COLO668 (cell line): ENCODE measurements around the gene FAU.

Experiments used
- DNase-seq: peaks from one replicate; lab custom pipeline; 2025; ENCODE audit not compliant: unreplicated experiment; lab: John Stamatoyannopoulos, UW

Gene FAU

DNA sequence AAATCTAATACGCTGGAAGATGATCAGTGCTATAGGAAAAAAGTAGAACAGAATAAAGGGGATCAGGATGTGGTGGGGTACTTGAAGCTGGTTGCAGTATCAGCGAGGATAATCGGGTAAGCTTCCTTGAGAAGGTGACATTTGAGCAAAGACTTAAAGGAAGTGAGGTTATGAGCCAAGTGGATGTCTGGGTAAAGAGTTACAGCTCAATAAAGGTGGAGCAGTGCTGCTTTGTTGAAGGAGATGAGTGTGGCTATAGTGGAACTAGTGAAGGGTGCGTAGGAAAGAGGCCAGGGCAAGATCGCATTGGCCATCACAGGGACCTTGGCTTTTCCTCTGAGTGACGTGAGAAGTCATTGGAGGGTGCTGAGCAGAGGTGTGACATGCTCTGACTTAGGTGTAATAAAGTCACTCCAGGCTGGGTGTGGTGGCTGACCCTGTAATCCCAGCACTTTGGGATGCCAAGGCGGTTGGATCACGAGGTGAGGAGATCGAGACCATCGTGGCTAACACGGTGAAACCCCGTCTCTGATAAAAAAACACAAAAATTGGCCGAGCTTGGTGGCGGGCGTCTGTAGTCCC, 14.7 kb upstream of the FAU start:
- no peak for DNase-seq

DNA sequence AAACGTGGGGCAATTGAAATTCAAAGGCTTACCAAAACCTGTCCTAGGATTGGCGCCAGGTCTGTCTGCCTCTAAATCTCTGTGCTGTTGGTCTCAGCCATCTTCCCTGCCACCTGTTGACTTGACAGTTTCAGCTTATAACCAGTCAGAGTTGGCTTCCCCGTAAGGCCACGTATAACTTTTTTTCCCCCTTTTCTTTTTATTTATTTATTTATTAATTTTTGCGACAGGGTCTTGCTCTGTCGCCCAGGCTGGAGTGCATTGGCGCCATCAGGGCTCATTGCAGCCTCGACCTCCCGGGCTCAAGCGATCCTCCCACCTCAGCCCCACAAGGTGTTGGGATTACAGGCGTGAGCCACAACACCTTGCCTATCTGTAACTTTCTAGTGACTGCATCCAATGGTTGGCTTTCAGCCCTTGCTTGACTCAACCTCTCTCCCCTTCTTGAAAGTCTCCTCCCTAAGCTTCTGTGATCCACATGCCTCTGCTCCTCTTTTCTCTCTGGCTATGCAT, 13.8 kb upstream of the FAU start:
- DNase-seq = no peak

DNA sequence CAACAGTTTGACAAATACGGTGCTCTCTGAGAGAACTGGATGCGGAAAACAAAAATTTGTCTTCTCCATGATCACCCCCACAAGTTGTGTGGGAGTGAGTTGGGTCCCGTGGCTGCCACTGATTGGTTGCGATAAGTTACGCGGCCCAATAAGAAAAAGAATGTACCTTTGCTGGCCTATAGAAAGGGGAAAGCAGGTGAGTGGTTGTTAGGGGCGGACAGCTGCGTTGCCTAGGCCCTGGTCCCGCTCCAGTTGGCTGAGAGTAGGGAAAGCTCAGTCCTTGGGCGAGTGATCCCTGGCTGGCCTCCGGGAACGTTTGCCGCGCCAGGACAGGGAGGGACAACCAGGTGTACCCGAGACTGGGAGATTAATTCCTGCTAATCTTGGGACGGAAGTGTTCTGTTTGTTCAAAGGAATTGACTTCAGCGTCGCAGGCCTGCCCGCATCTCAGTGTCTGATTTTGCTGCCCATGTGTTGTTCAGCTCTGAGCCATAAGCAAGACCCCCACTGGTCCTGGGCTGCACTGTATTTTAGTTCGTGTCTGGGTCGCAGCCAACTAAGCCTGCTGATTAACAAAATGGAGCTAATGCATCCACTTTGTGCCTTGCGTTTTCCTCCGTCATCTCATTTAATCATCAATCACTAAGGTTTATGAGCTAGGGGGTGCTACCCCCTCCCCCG, 13.2 kb upstream of the FAU start:
- DNase-seq = peak; percentile 93

DNA sequence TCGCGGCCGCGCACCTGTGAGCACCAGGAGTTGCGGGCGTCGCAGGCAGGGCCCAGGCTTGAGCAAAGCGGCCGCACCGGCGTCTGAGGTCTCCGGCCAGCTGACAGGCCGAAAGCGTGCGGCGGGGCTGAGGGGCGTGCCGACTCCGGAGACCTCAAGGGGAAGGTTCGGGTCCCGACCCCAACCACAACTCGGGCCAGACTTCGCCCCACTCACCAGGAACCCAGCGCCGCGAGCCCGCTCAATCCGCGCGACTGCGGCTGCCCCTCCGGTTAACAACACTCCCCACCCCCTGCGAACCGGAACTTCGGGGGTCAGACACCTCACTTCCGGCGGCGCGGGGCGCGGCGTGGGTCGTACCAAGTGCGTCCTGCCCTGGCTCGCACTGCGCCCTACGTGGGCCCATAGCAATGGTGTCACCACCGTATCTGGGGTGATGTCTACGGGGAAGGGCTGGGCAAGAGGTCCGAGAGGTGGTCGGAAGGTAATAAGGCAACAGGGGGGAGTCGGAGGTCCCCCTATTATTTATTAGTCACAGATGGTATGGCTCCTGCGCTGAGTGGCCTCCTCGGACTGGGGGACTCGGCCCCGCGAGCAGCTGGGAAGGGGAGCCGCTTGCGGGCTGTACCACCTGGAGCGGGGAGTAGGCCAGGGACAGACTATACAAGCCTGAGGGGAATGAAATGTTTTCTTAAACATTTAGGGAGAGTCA, 12.5 kb upstream of the FAU start, which contains the start of gene SYVN1:
SYVN1 (minus strand) TSS at position 280 of the 712 bp plus-strand sequence. CDS start 918 bp downstream, outside the sequence.
- peak; percentile 92 for DNase-seq

DNA sequence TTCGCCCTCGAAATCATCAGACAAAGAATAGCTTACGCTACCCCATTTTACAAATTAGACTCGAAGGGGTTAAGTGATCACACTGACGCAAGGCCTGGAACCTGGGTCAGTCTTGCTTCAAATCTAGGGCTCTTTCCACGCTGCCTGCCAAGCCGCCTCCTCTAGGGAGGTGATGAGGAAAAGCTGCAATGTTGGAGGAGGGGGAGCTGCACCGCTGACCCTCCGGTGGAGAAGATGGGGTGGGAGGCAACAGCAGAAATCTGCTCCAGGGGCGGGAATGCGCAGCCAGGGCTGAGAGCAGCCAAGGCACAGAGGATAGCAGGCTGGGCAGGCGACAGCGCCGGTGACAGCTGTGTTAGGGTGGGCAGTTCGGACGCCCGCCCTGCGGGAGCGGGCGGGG, 11.8 kb upstream of the FAU start:
- DNase-seq = no peak

DNA sequence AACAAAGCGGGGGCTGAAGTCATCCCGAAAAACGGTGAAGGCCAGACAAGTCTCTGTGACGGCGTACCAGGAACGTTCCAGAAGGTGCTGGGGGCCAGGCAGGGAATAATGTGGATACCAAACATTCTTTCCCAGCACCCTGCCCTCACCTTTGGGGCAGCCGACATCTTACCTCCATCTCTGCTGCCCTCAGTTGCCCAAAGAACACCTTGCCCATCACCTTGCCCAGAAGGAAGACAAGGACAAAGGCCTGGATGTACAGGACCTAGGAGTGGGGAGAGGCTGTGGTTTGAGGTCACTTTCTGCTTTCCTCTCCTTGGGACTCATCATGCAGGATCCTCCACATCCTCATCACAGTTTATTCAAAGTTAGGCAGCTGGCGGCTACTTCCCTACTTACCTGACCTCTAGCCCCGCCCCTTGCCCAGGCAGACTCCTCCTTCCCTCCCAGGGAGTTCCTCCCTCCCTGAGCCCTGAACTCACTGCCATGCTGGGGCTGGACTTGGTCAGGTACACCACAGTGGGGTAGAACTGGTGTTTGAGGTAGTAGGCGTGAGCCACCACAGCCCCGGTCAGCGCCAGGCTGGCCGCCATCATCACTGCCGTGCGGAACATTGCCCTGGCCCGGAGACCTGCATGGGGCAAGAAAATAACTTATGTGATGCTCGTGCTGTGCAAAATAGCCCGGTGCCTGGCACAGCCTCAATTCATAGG, 11.2 kb upstream of the FAU start:
- DNase-seq = peak; percentile 78

DNA sequence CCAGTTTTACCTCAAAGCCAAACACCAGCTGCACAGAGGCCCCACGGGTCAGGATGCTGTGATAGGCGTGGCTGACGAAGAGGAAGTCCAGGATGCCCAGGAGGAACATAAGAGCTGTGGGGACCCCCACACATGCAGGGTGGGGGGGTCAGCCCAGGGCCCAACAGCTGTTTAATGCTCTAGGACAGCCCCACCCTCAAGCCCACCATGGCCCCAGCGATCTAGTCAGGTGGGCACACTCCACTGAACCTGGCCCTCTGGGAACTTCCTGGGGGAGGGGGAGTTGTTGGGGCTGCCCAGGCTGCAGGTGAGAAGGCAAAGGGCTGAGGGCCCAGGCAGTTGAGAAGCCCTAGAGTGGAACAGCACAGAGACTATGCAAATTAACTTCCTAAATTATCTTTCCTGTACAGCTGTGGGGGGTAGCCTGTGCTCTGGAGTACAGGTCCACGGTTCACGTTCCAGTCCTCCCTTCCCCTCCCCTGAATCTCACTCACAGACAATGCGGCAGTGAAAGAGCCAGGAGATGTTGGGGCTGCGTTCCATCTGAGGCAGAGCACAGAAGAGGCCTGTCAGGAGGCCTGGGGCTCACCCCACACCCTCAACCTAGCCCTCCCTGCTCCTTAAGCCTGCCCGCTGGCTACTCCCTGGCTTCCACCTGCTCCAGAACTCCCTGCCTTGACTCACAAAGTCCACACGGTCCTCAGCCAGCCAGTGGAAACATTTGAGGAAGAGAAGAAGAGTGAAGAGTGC, 10.5 kb upstream of the FAU start:
- no peak for DNase-seq

DNA sequence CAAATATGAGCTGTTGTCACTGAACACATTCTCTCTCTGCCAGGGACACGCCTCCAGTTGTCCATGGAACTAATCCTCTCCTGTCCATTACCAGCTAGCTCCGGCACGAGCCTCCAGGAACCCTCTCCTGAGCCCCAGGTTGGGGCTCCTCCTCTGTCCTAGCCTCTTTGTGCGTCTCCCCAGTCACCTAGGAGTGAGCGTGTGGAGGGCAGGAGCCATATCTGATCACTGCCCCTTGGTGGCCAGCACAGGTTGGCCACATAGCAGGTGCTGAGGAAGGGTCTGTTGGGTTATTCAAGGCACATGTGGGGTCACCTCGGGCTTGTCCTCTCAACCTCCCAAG, 9.9 kb upstream of the FAU start:
- DNase-seq = no peak

DNA sequence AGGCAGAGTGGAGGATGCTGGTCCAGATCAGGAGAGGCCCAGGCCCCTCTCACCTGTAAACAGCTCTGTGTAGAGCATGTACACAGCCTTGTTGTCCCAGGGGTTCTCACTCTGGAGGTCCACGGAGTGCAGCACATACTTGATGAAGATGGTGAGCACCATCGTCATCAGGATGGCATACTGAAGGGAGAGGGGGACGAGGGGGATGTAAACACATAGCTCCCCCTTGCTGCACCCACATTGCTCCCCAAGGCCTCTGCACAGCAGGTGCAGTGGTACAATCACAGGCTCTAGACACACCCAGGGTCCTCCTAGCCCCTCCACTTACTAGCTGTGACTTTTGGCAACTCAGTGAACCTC, 9.5 kb upstream of the FAU start:
- DNase-seq = no peak

DNA sequence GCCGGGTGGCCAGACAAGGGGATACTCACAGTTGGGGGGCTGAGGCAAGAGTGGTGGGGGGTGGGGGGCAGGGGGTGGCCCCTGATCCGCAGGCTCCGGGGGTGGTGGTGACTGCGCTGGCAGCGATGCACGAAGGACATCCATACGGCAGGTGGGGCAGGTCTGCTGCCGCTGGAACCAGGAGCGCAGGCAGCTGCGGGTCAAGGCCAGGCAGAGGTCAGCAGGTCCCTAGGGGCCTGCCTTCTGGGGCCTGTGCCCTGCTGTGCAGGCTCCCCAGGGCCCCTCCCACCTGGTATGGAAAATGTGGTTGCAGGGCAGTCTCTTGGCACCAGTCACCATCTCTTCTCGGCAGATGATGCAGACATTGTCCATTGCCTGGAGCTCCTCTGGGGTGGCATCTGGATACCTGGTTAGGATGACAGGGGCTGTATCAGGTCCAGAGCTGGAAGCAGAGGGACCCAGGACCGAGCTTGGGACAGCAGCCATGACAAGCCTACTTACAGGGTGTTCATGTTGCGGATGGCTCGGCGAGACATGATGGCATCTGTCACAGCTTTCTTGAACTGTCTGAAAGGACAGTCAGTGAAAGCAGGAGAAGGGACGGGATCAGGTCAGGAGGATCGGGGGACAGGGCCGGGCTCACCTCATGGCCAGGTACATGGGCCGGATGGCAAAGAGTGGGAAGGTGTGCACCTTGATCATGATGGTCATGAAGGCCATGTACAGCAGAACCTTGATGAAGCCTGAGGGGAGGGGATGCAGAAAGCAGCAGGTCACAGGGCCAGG, 8.9 kb upstream of the FAU start:
- no peak for DNase-seq

DNA sequence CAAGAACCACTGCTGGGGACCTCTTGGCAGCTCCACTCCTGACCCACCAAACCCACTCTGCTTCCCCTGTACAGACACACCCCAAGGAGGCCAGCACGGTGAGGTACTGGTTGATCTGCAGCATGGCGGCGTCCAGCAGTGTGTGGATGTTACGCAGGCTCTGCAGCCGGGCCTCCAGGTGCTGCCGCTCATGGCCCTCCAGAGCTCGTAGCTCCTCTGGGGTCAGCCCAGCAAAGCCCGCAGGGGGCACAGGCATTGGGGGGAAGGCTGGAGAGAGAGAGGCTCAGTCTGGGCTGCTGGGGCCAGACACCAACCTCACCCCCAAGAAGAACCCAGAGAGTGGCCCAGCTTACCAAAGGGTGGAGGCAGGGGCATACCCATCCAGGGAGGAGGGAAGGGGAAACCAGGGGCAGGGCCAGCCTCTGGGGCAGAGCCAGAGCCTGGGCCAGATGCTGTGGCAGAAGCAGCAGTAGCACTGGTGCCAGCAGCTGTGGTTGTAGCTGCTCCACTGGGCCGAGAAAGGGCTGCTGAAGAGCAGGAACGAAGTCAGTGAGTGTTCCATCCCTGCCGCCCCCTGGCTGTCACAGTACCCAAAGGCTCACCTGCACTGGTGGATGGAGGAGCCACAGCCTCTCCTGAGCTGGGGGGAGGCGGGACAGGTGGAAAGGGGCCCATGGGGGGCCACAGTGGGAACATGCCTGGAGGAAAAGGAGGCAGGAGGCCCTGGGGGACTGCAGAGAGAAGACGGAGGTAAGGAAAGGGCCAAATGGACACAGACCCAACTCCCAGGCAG, 7.9 kb upstream of the FAU start:
- DNase-seq = no peak

DNA sequence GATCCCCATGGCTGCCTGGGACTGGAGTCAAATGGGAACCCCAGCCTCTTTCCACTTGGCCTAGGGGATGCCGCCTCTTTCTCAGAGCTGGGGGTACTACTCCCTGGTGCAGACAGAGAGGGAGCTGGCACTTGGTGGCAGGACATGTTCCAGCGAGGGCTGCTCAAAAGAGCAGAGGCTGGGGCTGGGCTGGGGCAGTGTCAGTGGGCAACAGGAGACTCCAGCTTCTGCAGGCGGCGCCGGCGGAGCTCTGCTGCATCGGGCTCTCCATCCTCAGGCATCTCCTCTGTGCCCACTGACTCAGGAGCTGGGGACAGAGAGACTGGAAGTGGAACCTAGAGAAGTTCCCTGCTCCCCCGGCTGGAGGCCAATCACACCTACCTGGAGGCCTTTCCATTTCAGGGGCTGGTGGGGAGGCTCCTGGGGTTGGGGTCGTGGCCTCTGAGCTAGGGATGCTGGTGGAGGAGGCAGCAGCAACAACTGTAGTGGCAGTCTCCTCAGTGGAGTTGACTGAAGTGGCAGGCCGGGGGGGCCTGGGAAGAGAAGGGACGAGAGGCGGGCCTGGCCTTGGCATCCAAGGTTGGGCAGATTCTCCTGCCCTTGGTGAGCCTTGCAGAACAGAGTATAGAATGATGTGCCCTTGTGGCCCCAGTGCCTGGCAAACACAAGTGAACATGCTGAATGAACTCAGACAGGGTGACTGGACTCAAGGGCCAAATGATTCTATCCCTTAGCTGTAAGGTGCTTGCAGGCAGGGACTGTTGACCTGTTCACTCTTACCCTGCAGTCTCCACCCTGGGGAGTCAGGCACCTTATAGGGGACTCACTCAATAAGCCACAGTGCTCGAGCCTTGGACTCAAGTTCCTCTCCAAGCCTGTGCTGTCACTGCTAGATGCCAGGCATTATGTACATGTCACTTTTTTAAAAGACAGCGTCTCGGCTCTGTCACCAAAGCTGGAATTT, 6.5 kb upstream of the FAU start:
- no peak for DNase-seq

DNA sequence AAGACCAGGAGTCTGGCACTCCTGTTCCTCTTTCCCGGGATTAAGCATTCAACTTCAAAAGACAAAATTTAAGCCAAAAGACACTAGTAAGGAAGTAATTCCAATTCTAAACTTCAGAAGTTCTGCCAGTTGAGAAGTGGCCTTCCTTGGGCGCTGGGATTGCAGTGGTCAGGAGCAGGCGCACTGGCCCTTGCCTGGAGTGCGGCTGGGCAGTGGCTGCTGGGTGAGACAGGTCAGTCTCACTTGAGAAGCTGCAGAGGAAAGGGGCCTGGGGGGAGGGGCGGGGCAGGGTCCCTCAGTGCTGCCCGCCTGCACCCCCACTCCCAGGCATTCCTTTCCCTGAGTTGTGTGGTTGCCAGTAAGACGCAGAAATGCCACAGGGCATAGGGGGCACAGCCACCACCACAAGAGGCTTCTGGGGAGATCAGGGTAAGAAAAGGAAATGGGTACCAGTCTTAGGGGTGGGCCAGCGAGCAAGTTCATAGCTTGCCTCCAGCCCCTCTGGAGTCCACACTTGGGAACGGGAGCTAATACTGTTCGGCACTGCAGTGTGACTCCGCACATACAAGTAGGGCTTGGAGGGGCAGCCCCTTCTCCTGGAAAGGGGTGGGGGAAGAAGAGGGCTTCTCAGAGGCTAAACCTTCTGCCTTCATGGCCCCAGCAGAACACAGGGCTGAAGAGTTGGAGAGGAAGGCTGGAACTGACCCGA, 5.7 kb upstream of the FAU start:
- DNase-seq = no peak

DNA sequence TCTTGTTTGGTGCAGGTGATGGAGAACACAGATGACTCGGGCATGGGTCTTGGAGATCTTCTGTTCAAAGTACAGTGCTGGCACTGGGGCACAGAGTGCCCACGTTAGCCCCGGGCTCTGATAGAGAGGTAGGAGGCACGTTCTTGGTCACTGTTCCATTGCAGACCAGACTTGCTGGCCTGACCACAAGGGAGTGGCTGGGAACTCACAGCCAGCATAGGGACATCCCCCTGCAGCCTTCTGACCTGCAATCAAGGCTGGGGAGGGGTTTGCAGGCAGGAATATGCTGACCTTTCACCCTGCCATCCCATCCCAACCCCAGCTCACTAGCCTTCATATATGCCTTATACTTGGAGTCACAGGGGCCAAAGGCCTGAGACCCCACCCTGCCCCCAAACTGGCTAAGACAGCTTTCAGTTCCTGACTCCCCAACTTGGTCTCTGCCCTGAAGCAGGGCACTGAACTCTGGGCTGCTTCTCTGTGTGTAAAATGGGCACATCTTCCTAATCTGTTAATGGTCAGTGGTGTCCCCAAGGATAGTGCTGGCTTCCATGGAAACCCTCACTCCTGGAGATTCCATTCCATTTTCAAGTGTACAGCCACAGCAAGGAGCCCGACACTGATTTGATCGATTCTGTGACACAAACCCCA, 4.8 kb upstream of the FAU start:
- DNase-seq = no peak

DNA sequence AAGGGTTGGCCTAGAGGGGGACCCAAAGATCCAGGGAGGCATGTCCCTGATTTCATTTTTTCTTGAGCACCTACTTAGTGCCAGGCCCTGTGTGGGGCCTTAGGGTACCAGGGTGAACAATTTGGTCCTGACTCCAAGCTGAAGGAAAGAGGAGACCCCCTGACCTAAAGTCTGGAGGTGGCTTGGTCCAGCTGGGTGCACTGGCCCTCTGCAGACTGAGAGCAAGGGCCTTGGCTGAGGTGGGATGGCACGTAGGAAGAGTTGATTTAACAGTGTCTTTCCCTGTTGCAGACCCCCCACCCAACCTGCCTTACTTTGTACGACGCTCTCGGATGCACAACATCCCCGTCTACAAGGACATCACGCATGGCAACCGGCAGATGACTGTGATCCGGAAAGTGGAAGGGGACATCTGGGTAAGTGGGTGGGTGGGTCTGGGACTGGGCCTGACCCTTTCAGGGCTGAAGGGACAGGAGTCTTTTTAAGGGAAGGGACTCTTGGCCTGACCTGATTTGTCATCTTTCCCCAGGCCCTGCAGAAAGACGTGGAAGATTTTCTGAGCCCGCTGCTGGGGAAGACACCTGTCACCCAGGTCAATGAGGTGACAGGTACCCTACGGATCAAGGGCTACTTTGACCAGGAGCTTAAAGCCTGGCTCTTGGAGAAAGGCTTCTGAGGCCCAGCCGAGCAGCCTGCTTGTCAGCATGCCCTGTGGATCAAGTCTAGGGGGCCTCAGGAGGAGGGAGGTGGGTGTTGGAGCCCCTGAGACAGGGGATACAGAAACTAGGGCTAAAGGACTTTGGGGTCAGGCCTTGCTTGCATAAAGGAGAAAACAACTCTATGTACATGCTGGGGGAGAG, 3.5 kb upstream of the FAU start:
- DNase-seq = no peak

DNA sequence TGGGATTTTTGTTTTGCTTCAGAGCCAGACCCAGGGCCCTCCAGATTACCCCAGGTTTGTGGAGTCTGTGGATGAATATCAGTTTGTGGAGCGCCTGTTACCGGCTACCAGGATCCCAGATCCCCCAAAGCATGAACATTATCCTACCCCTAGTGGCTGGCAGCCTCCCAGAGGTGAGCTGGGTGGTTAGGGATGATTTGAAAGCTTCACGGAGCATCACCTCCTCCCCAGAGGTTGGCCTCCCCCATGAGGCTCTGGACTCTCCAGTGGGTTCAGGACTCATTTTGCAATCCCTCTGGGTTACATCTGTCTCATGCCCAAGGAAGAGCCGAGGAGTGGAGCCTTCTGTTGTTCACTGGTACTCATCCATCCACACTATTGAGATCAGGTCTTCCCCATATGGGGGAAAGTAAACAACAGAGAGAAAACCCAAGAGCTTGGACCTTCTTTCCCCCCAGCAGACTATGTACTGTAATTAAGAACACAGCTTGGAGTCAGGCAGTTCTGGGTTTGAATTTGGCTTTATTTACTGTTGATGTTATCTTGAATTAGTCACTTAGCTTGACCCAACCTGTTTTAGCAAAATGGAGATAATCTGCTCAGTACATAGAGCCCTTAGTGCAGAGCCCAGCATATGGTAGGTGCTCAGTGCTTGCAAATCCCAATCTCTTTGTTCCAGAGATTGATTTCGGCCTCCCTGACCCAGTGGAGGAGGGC, 2.7 kb upstream of the FAU start:
- DNase-seq = no peak
